ENCODE data around the gene WDR83. TPM values are rescaled to one million over a fixed set of nuclear protein-coding genes. Genes with fewer than 3 reads are reported as not detected.

The WDR83 gene, protein sequence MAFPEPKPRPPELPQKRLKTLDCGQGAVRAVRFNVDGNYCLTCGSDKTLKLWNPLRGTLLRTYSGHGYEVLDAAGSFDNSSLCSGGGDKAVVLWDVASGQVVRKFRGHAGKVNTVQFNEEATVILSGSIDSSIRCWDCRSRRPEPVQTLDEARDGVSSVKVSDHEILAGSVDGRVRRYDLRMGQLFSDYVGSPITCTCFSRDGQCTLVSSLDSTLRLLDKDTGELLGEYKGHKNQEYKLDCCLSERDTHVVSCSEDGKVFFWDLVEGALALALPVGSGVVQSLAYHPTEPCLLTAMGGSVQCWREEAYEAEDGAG
- 7.4 to 11.2 TPM (median 9.7 TPM) in 5 replicates for total RNA-seq (2022; extraction: Qiagen RNA extraction)

DNA sequence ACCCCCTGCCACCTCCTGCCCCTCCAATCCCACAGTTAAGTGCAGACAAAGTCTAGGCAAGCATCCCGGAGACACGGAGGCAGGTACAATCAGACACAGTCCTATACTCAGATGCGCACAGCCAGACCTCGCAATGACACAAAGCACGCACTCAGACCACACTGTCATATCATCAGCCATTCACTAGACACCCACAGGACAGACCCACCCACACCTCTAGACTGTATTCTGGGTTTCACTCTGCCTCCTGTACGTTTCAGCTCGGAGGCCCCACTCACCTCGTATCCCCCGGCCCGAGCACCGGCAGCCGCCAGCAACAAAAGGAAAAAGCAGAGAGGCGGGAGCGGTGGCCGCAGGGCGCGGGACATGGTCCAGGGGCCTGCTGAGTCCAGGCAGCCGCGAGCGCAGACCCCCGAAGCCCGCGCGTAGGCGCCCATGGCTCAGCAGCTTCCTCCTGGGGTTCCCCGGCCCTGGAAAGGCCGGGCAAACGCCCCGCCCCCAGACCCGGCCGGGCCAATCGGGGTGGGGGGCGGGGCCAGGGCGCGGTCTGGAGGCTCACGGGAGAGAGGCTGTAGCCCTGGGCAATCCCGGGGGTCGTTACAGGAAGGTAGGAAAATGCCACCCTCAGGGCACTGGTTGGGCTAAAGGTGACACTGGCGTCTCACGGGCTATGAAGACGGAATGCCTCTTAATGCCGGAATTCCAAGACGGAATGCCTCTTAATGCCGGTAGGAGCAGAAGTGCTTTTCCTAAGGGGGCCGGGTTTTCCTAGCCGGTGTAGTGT lies at the start of gene WDR83, which contains the start of gene MAN2B1:
TSS of gene WDR83 (plus strand) at position 543 of the 784 bp plus-strand sequence. CDS start 2,984 bp downstream, outside the sequence.
TSS of gene MAN2B1 (minus strand) at position 478 of the 784 bp plus-strand sequence. CDS start at position 437, 41 bp downstream.

DNA sequence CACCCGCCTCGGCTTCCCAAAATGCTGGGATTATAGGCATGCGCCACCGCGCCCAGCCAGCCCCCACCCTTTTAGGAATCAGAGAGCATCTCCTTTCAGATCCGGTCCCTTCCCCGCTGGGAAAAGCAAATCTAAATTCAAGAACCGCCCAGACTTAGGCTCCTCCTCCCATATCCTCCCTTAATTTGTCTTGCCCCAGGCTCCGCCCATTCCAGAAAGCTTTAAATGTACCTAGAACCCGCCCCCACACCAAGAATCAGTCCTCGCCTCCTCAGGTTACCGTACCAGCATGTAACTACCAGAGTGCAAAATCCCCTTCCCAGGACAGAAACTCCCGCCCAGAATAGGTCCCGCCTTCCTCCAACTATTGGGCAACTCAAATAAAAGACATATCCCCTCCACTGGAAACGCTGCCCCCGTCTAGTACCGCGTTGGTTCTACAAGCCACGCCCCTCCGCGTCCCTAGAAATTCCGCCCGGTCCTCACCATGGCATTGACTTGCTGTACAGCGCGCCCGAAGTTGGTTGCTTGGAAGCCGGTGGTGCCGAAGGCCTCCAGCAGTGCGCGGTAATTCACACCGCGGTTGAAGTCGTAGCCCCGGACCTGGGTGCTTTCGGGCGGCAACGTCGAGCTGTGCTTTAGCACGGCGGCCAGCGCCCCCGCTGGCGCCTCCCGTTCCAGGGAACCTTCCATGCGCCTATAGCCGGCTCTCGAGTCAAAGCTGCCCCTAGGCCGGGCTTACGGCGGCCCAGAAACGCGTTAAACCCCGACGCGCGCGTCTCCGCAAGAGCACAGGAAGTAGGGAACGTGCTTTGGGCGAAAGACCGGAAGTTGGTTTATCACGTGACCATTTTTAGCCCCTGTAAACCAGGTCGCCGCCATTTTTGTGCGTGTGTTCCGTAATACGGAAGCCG lies 14.7 kb downstream of the WDR83 start, which contains the start of gene DHPS:
TSS of gene DHPS (minus strand) at position 807 of the 914 bp plus-strand sequence. CDS start at position 693, 114 bp downstream.

DNA sequence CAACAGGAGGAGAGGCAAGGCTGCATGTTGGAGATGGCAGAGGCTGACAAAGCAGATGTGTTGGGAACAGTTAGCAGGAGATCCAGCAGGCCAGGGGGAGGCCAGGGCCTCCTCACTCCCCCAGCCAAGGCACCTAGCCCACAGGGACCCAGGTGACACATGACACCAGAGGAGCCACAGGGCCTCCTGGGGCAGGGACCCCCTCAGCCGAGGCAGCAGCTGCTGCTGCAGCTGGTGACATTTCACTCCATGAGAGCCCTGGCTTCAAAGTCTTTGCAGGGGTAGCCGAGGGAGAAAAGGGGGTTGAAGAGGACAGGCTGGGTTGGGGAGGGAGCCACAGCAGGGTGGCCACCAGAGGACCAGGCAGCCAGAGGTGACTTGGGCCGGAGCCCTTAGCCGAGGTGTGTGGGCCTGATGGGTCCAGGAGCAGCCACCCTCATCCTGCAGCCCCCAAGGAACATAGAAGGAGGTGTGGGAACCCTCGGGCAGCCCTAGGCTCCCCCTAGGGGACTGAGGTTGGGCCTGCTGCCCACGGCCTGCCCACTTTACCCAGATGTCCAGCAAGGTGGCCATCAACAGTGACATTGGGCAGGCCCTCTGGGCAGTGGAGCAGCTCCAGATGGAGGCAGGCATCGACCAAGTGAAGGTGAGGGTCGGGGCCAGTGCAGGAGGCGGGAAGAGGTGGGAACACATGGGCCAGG lies 21.0 kb downstream of the WDR83 start, which contains the start of gene GNG14:
TSS of gene GNG14 (plus strand) at position 503 of the 701 bp plus-strand sequence. CDS start at position 554, 51 bp downstream.

DNA sequence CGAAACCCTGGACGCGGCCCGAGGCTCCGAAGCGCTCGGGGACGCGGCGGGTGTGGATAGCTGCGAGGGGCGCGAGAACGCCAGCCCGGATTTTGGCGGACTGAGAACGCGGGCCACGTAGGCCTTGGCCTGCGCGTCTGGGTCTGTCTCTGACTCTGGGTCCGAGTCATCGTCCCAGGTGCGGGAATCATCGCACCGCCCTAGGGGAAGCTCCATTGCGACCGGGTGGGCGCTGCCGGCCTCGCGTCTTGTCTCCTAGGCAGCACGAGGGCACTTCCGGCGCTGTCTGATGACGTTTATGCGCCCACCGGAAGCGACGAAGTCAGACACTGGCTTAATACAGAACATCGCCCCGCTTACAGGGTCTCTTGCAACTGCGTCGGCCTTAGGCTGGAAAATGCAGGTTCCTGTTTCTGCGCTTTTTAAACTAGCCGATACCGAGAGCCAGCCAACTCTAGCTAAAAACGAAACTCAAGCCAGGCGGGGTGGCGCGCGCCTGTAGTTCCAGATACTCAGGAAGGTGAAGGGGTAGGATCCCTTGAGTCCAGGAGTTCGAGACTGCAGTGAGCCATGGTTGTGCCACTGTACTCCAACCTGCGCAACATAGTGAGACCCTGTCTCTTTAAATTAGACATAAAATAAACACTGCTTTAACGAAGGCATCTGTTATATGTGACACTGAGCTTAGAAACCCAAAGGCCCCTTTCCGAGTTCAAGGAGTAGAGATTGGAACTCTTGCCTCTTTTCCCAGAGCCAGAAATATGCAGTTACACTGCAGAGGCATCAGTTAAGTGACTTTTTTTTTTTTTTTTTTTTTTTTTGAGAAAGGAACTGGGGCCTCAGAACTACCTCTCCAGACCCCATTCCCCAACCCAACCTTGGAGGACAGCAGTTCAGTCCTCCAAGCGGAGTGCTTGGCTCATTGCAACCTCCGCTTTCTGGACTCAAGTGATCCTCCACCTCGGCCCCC lies 30.0 kb downstream of the WDR83 start, which contains the start of gene FBXW9:
TSS of gene FBXW9 (minus strand) at position 266 of the 970 bp plus-strand sequence. CDS start at position 216, 50 bp downstream.

DNA sequence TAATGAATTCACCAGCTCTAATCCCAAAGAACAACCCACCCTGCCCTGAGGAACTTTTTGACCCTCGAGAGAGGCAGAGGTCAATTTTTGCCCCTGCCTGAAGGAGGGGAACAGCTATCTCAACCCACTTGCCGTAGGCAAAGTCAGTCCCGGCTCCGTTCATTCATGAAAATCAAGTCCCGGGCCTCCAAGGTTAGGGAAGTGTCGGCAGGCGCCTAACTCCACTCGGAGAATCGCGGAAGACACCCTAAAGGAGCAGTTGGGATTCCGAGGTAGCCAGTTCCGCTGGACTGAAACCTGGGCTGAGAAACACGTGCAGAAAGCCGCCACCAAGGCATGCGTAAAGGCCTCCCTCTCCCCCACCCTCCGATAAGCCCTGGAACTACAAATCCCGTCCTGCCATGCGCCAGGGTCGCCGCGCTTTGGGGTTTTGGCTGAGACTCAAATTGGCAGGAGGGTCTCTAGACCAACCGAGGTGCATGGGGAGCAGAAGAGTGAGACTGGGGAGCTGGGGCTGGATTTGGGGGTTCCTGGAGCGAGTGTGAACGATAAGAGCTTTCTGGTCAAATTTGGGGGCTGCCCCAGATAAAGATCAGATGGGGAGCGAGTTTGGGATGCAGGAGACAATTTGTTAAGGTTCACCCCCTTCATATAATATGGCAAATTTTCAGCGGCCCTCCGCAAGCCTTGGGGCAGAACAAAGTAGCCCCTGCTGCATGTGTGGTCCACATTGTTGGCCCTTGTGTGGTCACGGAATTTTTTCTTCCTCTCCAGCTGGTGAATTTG lies 57.2 kb downstream of the WDR83 start, which contains the start of gene TNPO2:
TSS of gene TNPO2 (minus strand) at position 292 of the 786 bp plus-strand sequence. CDS start 2,955 bp downstream, outside the sequence.

Other genes with a start within 250 kb of the WDR83 start
- 0.86 to 1.2 TPM (median 0.89 TPM) in 5 replicates for gene ZNF443, start 225.8 kb upstream of the WDR83 start, total RNA-seq (2022; extraction: Qiagen RNA extraction)
- gene ZNF709, start 182.0 kb upstream of the WDR83 start, total RNA-seq (2022; extraction: Qiagen RNA extraction) = 0.01 to 0.02 TPM (median 0.02 TPM) in 3 of 5 replicates, not detected in the others
- gene ZNF564, start 115.3 kb upstream of the WDR83 start, total RNA-seq (2022; extraction: Qiagen RNA extraction) = 1.3 to 2.4 TPM (median 1.7 TPM) in 5 replicates
- gene ZNF490, start 56.0 kb upstream of the WDR83 start, total RNA-seq (2022; extraction: Qiagen RNA extraction) = 0.50 to 1.3 TPM (median 0.61 TPM) in 5 replicates
- gene ZNF791, start 55.9 kb upstream of the WDR83 start, total RNA-seq (2022; extraction: Qiagen RNA extraction) = 4.0 to 5.8 TPM (median 5.0 TPM) in 5 replicates
- 17.1 to 23.1 TPM (median 20.5 TPM) in 5 replicates for gene MAN2B1, start 65 bp upstream of the WDR83 start, total RNA-seq (2022; extraction: Qiagen RNA extraction)
- 36.8 to 48.6 TPM (median 46.6 TPM) in 5 replicates for gene DHPS, start 15.1 kb downstream of the WDR83 start, total RNA-seq (2022; extraction: Qiagen RNA extraction)
- gene GNG14, start 21.2 kb downstream of the WDR83 start, total RNA-seq (2022; extraction: Qiagen RNA extraction) = not detected in 5 replicates
- gene FBXW9, start 29.8 kb downstream of the WDR83 start, total RNA-seq (2022; extraction: Qiagen RNA extraction) = 8.9 to 12.9 TPM (median 12.4 TPM) in 5 replicates
- gene TNPO2, start 57.1 kb downstream of the WDR83 start, total RNA-seq (2022; extraction: Qiagen RNA extraction) = 26.6 to 34.8 TPM (median 30.9 TPM) in 5 replicates
- gene TRIR, start 67.9 kb downstream of the WDR83 start, total RNA-seq (2022; extraction: Qiagen RNA extraction) = 170 to 218 TPM (median 210 TPM) in 5 replicates
- 76.4 to 107 TPM (median 98.1 TPM) in 5 replicates for gene GET3, start 70.7 kb downstream of the WDR83 start, total RNA-seq (2022; extraction: Qiagen RNA extraction)
- 2.4 to 4.3 TPM (median 3.7 TPM) in 5 replicates for gene BEST2, start 85.0 kb downstream of the WDR83 start, total RNA-seq (2022; extraction: Qiagen RNA extraction)
- 9.2 to 12.4 TPM (median 10.0 TPM) in 5 replicates for gene HOOK2, start 108.7 kb downstream of the WDR83 start, total RNA-seq (2022; extraction: Qiagen RNA extraction)
- 127 to 217 TPM (median 181 TPM) in 5 replicates for gene JUNB, start 124.7 kb downstream of the WDR83 start, total RNA-seq (2022; extraction: Qiagen RNA extraction)
- 0.59 to 1.1 TPM (median 0.74 TPM) in 5 replicates for gene PRDX2, start 135.0 kb downstream of the WDR83 start, total RNA-seq (2022; extraction: Qiagen RNA extraction)
- gene THSD8, start 135.3 kb downstream of the WDR83 start, total RNA-seq (2022; extraction: Qiagen RNA extraction) = 8.0 to 11.7 TPM (median 10.6 TPM) in 4 of 5 replicates, not detected in the other
- 33.8 to 49.7 TPM (median 47.7 TPM) in 5 replicates for gene RNASEH2A, start 139.8 kb downstream of the WDR83 start, total RNA-seq (2022; extraction: Qiagen RNA extraction)
- gene RTBDN, start 167.8 kb downstream of the WDR83 start, total RNA-seq (2022; extraction: Qiagen RNA extraction) = 0.20 to 0.32 TPM (median 0.22 TPM) in 4 of 5 replicates, not detected in the other
- 1.4 to 2.1 TPM (median 1.6 TPM) in 5 replicates for gene MAST1, start 171.7 kb downstream of the WDR83 start, total RNA-seq (2022; extraction: Qiagen RNA extraction)
- gene DNASE2, start 214.6 kb downstream of the WDR83 start, total RNA-seq (2022; extraction: Qiagen RNA extraction) = 25.3 to 31.3 TPM (median 30.2 TPM) in 5 replicates
- gene KLF1, start 220.4 kb downstream of the WDR83 start, total RNA-seq (2022; extraction: Qiagen RNA extraction) = 0.05 TPM in 1 of 5 replicates, not detected in the others
- gene GCDH, start 224.4 kb downstream of the WDR83 start, total RNA-seq (2022; extraction: Qiagen RNA extraction) = 8.3 to 10.7 TPM (median 8.8 TPM) in 5 replicates

Data from A549 treated with AZD2906 at 1 μM for 4 hours (cell line).